Measurements from ENCODE around the gene CPSF6. TPM values are rescaled to one million over a fixed set of nuclear protein-coding genes. Genes with fewer than 3 reads are reported as not detected.

The CPSF6 gene
- total and polyA plus RNA-seq, 2 of the 8 experiments (the other 6 are each of a cell fraction or from before 2014, with no cell fraction given), result 92.7 to 167 TPM

GRCh38 chr12:69309461-69309860 lies 70.1 kb downstream of the CPSF6 start:
- FAIRE-seq (no peak), DNase-seq (ENCODE audit: low read depth in 1 of 2, low spot score in 2 of 2) (no peak)
- H3K4me1 ChIP-seq (replicated peaks in 1 of 4; ENCODE audit: control insufficient read depth in 3 of 4, insufficient read depth in 4 of 4, low read length in 3 of 4), result no peaks in the 10 kb centered on the region
- no peak overlapping the region for H3K23ac ChIP-seq (ENCODE audit: insufficient read length)
- no peak overlapping the region for H3K14ac ChIP-seq (ENCODE audit: insufficient read length)
- no peak overlapping the region for H2AFZ ChIP-seq (ENCODE audit: low read length)
- H2BK20ac ChIP-seq (ENCODE audit: low read length), result no peak overlapping the region
- H3K27ac ChIP-seq (ENCODE audit: low read depth, low read length), result no peak overlapping the region
- H3K4me2 ChIP-seq (ENCODE audit: insufficient read depth in 1 of 2, low read depth in 2 of 2, low read length in 2 of 2), result no peak overlapping the region
- H4K8ac ChIP-seq (ENCODE audit: extremely low read depth, insufficient read depth, low read length), result no peak overlapping the region
- H4K5ac ChIP-seq (ENCODE audit: insufficient read length, low read depth, low read length), result no peak overlapping the region
- H2BK5ac ChIP-seq (ENCODE audit: low read depth, low read length), result no peak overlapping the region
- POLR2A ChIA-PET (ENCODE audit: partially characterized antibody), result no interaction called here
- no peaks in the 10 kb centered on the region for H4K20me1 ChIP-seq (replicated peaks in 1 of 2; ENCODE audit: control insufficient read depth in 1 of 2, insufficient read depth in 2 of 2, low read length in 2 of 2)
- 84% methylated on average over 3 of the region's 3 CpGs; no CpG with 5 or more reads in 1 of the 2 experiments for WGBS, 2 experiments (ENCODE audit: extremely low coverage in 1 of 2, insufficient coverage in 1 of 2, insufficient read length in 1 of 2, insufficient replicate concordance in 2 of 2, low coverage in 1 of 2, low lambda C conversion rate in 2 of 2, missing lambda C conversion rate in 1 of 2)
- H3K79me1 ChIP-seq (ENCODE audit: low read depth, low read length), result no peaks in the 10 kb centered on the region
- no peak overlapping the region for H3K18ac ChIP-seq (ENCODE audit: extremely low read depth, low read length)
- no peaks in the 10 kb centered on the region; a peak in 1 of 4 replicates for H3K9me3 ChIP-seq (ENCODE audit: insufficient read depth in 2 of 2, low read depth in 1 of 2, low read length in 1 of 2)
- H3K9ac ChIP-seq (replicated peaks in 1 of 4; ENCODE audit: extremely low read depth in 1 of 4, low read depth in 3 of 4, low read length in 3 of 4), result no peak overlapping the region
- H2BK15ac ChIP-seq (ENCODE audit: low read length), result no peak overlapping the region
- no peak overlapping the region for H4K91ac ChIP-seq (replicated peaks; ENCODE audit: insufficient read length, low read length)
- no peak overlapping the region for H2AK5ac ChIP-seq (ENCODE audit: low read depth, low read length)
- no peaks in the 10 kb centered on the region for H3K79me2 ChIP-seq (ENCODE audit: control insufficient read depth in 1 of 2, insufficient read depth in 2 of 2, low read length in 2 of 2)
- CTCF ChIA-PET (ENCODE audit: partially characterized antibody), result no interaction called here
- no peaks in the 10 kb centered on the region for H3K27me3 ChIP-seq (replicated peaks in 1 of 4; ENCODE audit: control insufficient read depth in 3 of 4, extremely low read depth in 1 of 4, insufficient read depth in 3 of 4, low read length in 3 of 4)
- H2BK120ac ChIP-seq (replicated peaks; ENCODE audit: low read depth, low read length), result no peak overlapping the region
- no peak overlapping the region for H3K4ac ChIP-seq (replicated peaks; ENCODE audit: insufficient read length, low read depth, low read length)
- H3K36me3 ChIP-seq (ENCODE audit: control insufficient read depth in 2 of 4, insufficient read depth in 4 of 4, low read length in 3 of 4), result no peaks in the 10 kb centered on the region
- no peak overlapping the region for H2BK12ac ChIP-seq (ENCODE audit: low read depth, low read length)
- H3K56ac ChIP-seq (replicated peaks; ENCODE audit: insufficient read length, low read depth, low read length), result no peak overlapping the region
- no peak overlapping the region for H3K4me3 ChIP-seq (ENCODE audit: extremely low read depth in 1 of 4, insufficient read depth in 2 of 4, low read depth in 3 of 4, low read length in 4 of 4)
- no peaks in the 10 kb centered on the region for H3K23me2 ChIP-seq (ENCODE audit: low read depth, low read length)
- no peak for TF ChIP-seq POLR2AphosphoS5 (IDR thresholded peaks at IDR 0.05; ENCODE audit: low read depth, low read length)
- TF ChIP-seq NANOG (IDR thresholded peaks at IDR 0.05; ENCODE audit: insufficient read depth, low read depth, low read length, poor library complexity, severe bottlenecking), result no peak
- TF ChIP-seq JUND (IDR thresholded peaks at IDR 0.05; ENCODE audit: low read length), result no peak
- TF ChIP-seq KDM1A (IDR thresholded peaks at IDR 0.05; ENCODE audit: borderline replicate concordance, low read length), result no peak
- no peak for TF ChIP-seq ZNF274 (IDR thresholded peaks at IDR 0.05; ENCODE audit: borderline replicate concordance, extremely low read depth, low read length)
- TF ChIP-seq SP4 (IDR thresholded peaks at IDR 0.05; ENCODE audit: low read length), result no peak
- TF ChIP-seq POLR2A (IDR thresholded peaks at IDR 0.05; ENCODE audit: control extremely low read depth in 1 of 2, low read depth in 2 of 2, low read length in 2 of 2), result no peak
- no peak for TF ChIP-seq TAF1 (IDR thresholded peaks at IDR 0.05; ENCODE audit: low read depth, low read length)
- no peak for TF ChIP-seq HDAC6 (IDR thresholded peaks at IDR 0.05; ENCODE audit: low read depth, low read length)
- TF ChIP-seq SIRT6 (IDR thresholded peaks at IDR 0.05; ENCODE audit: low read length), result no peak
- TF ChIP-seq BACH1 (IDR thresholded peaks at IDR 0.05; ENCODE audit: low read length), result no peak
- TF ChIP-seq MAX (IDR thresholded peaks at IDR 0.05), result no peak
- TF ChIP-seq CEBPB (IDR thresholded peaks at IDR 0.05; ENCODE audit: low read depth, low read length), result no peak
- no peak for TF ChIP-seq SP2 (IDR thresholded peaks at IDR 0.05; ENCODE audit: low read length)
- TF ChIP-seq TAF7 (optimal IDR thresholded peaks at IDR 0.05; ENCODE audit: borderline replicate concordance, low read depth, low read length), result no peak
- TF ChIP-seq JUN (IDR thresholded peaks at IDR 0.05; ENCODE audit: low read depth, low read length), result no peak
- no peak for TF ChIP-seq SP1 (IDR thresholded peaks at IDR 0.05; ENCODE audit: low read depth, low read length)
